ENCODE results near the gene TRAP1. TPM values are rescaled to one million over a fixed set of nuclear protein-coding genes. Genes with fewer than 3 reads are reported as not detected.
A peak's percentile ranks its signal among the peaks of the same experiment; 100 is the strongest.

Gene TRAP1
- total RNA-seq, 1 experiment from 2014 or later: 173 TPM

- no TSS peak for BruUV-seq (replicated peaks)
- intact Hi-C loops (cut with micrococcal nuclease; ENCODE audit: unreplicated experiment): loop anchor here (10.0 kb wide), 1 partner anchor 178 kb away; no protein-coding TSS in a partner anchor
- no peaks in the 10 kb centered on the region for H3K36me3 ChIP-seq (ENCODE audit: control insufficient read depth, insufficient read depth, low read length)
- Mint-ChIP-seq H3K4me3 (ENCODE audit: unreplicated experiment) (no peak overlapping the region), H3K27ac (ENCODE audit: unreplicated experiment) (peak overlapping the region; percentile 53), H3K4me1 (ENCODE audit: low read depth, unreplicated experiment) (peaks cover 11% of the 10 kb centered on the region), H3K27me3 (ENCODE audit: insufficient read depth, unreplicated experiment) (no peaks in the 10 kb centered on the region), H3K9me3 (ENCODE audit: unreplicated experiment) (no peaks in the 10 kb centered on the region), H3K36me3 (ENCODE audit: insufficient read depth, unreplicated experiment) (peaks cover 32% of the 10 kb centered on the region)
- DNase-seq: no peak
- ChIA-PET CTCF (interaction anchor here (0.5 kb wide), 1 partner anchor 10 kb away, joined by 3 read pairs; no protein-coding TSS in a partner anchor), POLR2A (no interaction called here)
- H3K27me3 ChIP-seq (replicated peaks; ENCODE audit: control insufficient read depth, insufficient read depth, low read length): no peaks in the 10 kb centered on the region
- H3K4me1 ChIP-seq: peaks cover 8% of the 10 kb centered on the region
- no peaks in the 10 kb centered on the region for H3K9me3 ChIP-seq
- H3K4me3 ChIP-seq (ENCODE audit: low read depth, low read length): no peak overlapping the region
- no peak for TF ChIP-seq CTCF (IDR thresholded peaks at IDR 0.05; ENCODE audit: insufficient read depth in 1 of 2, low read depth in 1 of 2, low read length in 1 of 2, severe bottlenecking in 1 of 2, unreplicated experiment in 1 of 2)
These were observed 20.7 kb downstream of the TRAP1 start for GRCh38 chr16:3696425-3697218.

DNA sequence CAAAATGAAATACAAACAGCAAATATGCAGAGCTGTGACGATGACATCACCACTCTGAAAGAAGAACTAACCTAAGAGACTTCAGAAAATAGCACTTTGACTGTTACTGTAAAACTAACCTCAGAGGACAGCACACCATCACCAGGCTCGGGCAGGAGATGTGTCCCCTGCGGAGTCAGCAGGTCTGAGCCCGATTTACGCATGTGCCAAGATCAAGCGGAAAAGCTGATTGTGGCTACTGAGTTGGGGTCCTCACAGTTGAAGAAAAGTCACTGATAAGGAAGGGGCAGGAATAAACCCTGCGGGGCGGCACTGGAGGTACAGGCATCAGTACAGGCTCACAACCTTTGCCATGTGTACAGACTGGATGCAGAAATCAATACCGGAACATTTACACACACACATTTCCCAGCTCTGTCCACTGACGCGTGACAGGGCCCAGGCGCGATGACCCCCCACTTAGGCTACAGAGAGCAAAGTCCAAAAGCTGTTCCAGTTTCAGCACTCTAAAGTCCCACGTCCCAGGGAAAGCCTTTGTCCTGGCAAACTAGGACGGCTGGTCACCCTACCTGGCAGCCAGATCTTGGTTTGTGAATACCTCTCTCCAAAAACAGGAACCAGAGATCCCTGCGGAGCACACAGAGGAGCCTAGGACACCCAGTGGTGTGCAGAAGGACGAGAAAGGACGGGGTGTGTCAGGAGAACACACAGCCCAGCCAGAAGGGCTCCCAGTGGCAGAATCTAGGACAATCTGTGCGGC lies 21.5 kb downstream of the TRAP1 start:
- POLR2A ChIA-PET: interaction anchor here (0.6 kb wide), 1 partner anchor 85 kb away, joined by 7 read pairs; no protein-coding TSS in a partner anchor
- Histone ChIP-seq H3K4me3 (ENCODE audit: low read depth, low read length) (no peak overlapping the region), H3K27me3 (replicated peaks; ENCODE audit: control insufficient read depth, insufficient read depth, low read length) (no peaks in the 10 kb centered on the region), H3K4me1 (peaks cover 8% of the 10 kb centered on the region), H3K9me3 (no peaks in the 10 kb centered on the region), H3K36me3 (ENCODE audit: control insufficient read depth, insufficient read depth, low read length) (no peaks in the 10 kb centered on the region)
- H3K27ac Mint-ChIP-seq (ENCODE audit: unreplicated experiment): peak overlapping the region; percentile 53
- H3K9me3 Mint-ChIP-seq (ENCODE audit: unreplicated experiment): no peaks in the 10 kb centered on the region
- H3K36me3 Mint-ChIP-seq (ENCODE audit: insufficient read depth, unreplicated experiment): peaks cover 34% of the 10 kb centered on the region
- H3K4me1 Mint-ChIP-seq (ENCODE audit: low read depth, unreplicated experiment): peaks cover 11% of the 10 kb centered on the region
- BruUV-seq (replicated peaks): no TSS peak
- H3K27me3 Mint-ChIP-seq (ENCODE audit: insufficient read depth, unreplicated experiment): no peaks in the 10 kb centered on the region
- DNase-seq: no peak
- CTCF ChIA-PET: no interaction called here
- intact Hi-C loops (cut with micrococcal nuclease; ENCODE audit: unreplicated experiment): loop anchor here (10.0 kb wide), 1 partner anchor 179 kb away; no protein-coding TSS in a partner anchor
- TF ChIP-seq CTCF (IDR thresholded peaks at IDR 0.05; ENCODE audit: insufficient read depth in 1 of 2, low read depth in 1 of 2, low read length in 1 of 2, severe bottlenecking in 1 of 2, unreplicated experiment in 1 of 2): no peak
- H3K4me3 Mint-ChIP-seq (ENCODE audit: unreplicated experiment): no peak overlapping the region

GRCh38 chr16:3694051-3694450 lies 23.3 kb downstream of the TRAP1 start:
- Mint-ChIP-seq H3K27me3 (ENCODE audit: insufficient read depth, unreplicated experiment) (no peaks in the 10 kb centered on the region), H3K27ac (ENCODE audit: unreplicated experiment) (no peak overlapping the region), H3K9me3 (ENCODE audit: unreplicated experiment) (no peaks in the 10 kb centered on the region), H3K4me1 (ENCODE audit: low read depth, unreplicated experiment) (peaks cover 11% of the 10 kb centered on the region), H3K36me3 (ENCODE audit: insufficient read depth, unreplicated experiment) (peaks cover 50% of the 10 kb centered on the region), H3K4me3 (ENCODE audit: unreplicated experiment) (no peak overlapping the region)
- peaks cover 8% of the 10 kb centered on the region for H3K4me1 ChIP-seq
- ChIA-PET CTCF (no interaction called here), POLR2A (no interaction called here)
- BruUV-seq (replicated peaks): no TSS peak
- DNase-seq: no peak
- H3K9me3 ChIP-seq: no peaks in the 10 kb centered on the region
- H3K36me3 ChIP-seq (ENCODE audit: control insufficient read depth, insufficient read depth, low read length): no peaks in the 10 kb centered on the region; the same call in 1 of the 2 replicates
- intact Hi-C loops (cut with micrococcal nuclease; ENCODE audit: unreplicated experiment): loop anchor here (10.0 kb wide), 1 partner anchor 181 kb away; no protein-coding TSS in a partner anchor
- no peaks in the 10 kb centered on the region for H3K27me3 ChIP-seq (replicated peaks; ENCODE audit: control insufficient read depth, insufficient read depth, low read length)
- no peak overlapping the region for H3K4me3 ChIP-seq (ENCODE audit: low read depth, low read length)
- no peak for TF ChIP-seq CTCF (IDR thresholded peaks at IDR 0.05; ENCODE audit: insufficient read depth in 1 of 2, low read depth in 1 of 2, low read length in 1 of 2, severe bottlenecking in 1 of 2, unreplicated experiment in 1 of 2)
